GM12878 (cell line): ENCODE data around the gene NR3C1. TPM values are rescaled to one million over a fixed set of nuclear protein-coding genes. Genes with fewer than 3 reads are reported as not detected.

Experiments
- ATAC-seq: fragments of 200-7000 bp; cut with Tn5 transposase; 3 replicates; pipeline ENCODE4 v1.9.1; 2020; ENCODE audit warnings: mild to moderate bottlenecking, moderate library complexity
- BruUV-seq: library from RNA; stranded (reverse); fragments of 400-500 nt; replicated peaks from 2 replicates; lab custom pipeline; 2021; lab: Mats Ljungman, UMichigan
- CTCF ChIA-PET: fragments of 300-600 bp; sonication (Branson Sonifier 250); formaldehyde crosslinking; extraction: SDS; loops from one replicate; lab custom pipeline; 2021; ENCODE audit warnings: inconsistent platforms; lab: Yijun Ruan, JAX
- POLR2A ChIA-PET: fragments of 350-600 bp; formaldehyde crosslinking; extraction: SDS; loops from one replicate; lab custom pipeline; 2021; ENCODE audit warnings: inconsistent platforms; lab: Charles Lee
- RAD21 ChIA-PET: fragments of 300-600 bp; sonication (Branson Sonifier 250); formaldehyde crosslinking; loops from one replicate; lab custom pipeline; 2023; ENCODE audit warnings: antibody characterized with exemption; ENCODE audit not compliant: unreplicated experiment; lab: Charles Lee
- SMC1A ChIA-PET: fragments of 300-600 bp; sonication (Branson Sonifier 250); formaldehyde crosslinking; loops from one replicate; lab custom pipeline; 2023; ENCODE audit not compliant: unreplicated experiment, uncharacterized antibody; lab: Charles Lee
- DNase-seq: peaks from one replicate; pipeline ENCODE4 v3.0.0-alpha.2; 2011; ENCODE audit warnings: low read depth, low spot score
- FAIRE-seq: peaks from 3 replicates; lab custom pipeline; 2011; peaks lifted over from hg19 to GRCh38; lab: Jason Lieb, UNC
- H2AFZ ChIP-seq: 2 replicates; pipeline ENCODE4 v1.6.0; 2011; ENCODE audit warnings: low read depth, low read length, control low read depth; ENCODE audit not compliant: control insufficient read depth
- H3K27ac ChIP-seq: 2 replicates; pipeline ENCODE4 v1.5.1; 2011; ENCODE audit warnings: control low read depth; ENCODE audit not compliant: control insufficient read depth, insufficient read depth
- H3K27me3 ChIP-seq, 2 experiments: replicated peaks in 1 of 2; 2 replicates each; pipeline versions ENCODE4 v1.6.0 to v1.6.1; 2011; ENCODE audit warnings: low read length in 1 of 2; ENCODE audit not compliant: control insufficient read depth in 2 of 2, insufficient read depth in 2 of 2
- H3K36me3 ChIP-seq, 2 experiments: 2 replicates each; pipeline ENCODE4 v1.5.1; 2011; ENCODE audit warnings: low read length in 1 of 2; ENCODE audit not compliant: control insufficient read depth in 2 of 2, insufficient read depth in 2 of 2
- H3K4me1 ChIP-seq: 2 replicates; pipeline ENCODE4 v1.6.1; 2011; ENCODE audit warnings: mild to moderate bottlenecking, low read length, moderate library complexity, mixed read lengths; ENCODE audit not compliant: control insufficient read depth, insufficient read depth
- H3K4me2 ChIP-seq: 2 replicates; pipeline ENCODE4 v1.6.0; 2011; ENCODE audit warnings: control low read depth; ENCODE audit not compliant: control insufficient read depth, insufficient read depth
- H3K4me3 ChIP-seq: fragments of 200-600 bp; sonication (generic); 2 replicates; pipeline ENCODE4 v1.5.1; 2016
- H3K79me2 ChIP-seq: 2 replicates; pipeline ENCODE4 v1.6.0; 2011; ENCODE audit warnings: low read length; ENCODE audit not compliant: control insufficient read depth, insufficient read depth
- H3K9ac ChIP-seq: 2 replicates; pipeline ENCODE4 v1.8.0; 2011; ENCODE audit warnings: low read length, control low read depth, mixed read lengths; ENCODE audit not compliant: control insufficient read depth, insufficient read depth
- H3K9me3 ChIP-seq: replicated peaks from 3 replicates; pipeline ENCODE4 v1.5.1; 2011; ENCODE audit warnings: mild to moderate bottlenecking, low read length; ENCODE audit not compliant: control insufficient read depth, insufficient read depth
- H4K20me1 ChIP-seq: 2 replicates; pipeline ENCODE4 v1.6.0; 2011; ENCODE audit not compliant: control insufficient read depth, insufficient read depth
- CUX1 ChIP-seq: IDR thresholded peaks from 2 replicates; pipeline ENCODE4 v1.6.1; 2012; ENCODE audit warnings: improper control_type of control experiment, low read depth, low read length; ENCODE audit not compliant: insufficient replicate concordance
- E2F4 ChIP-seq: IDR thresholded peaks from 2 replicates; pipeline ENCODE4 v1.6.1; 2012; ENCODE audit warnings: low read depth, low read length, improper control_type of control experiment
- E2F8 ChIP-seq: fragments of 450-650 bp; IDR thresholded peaks from 2 replicates; pipeline ENCODE4 v1.6.1; 2018; ENCODE audit warnings: mild to moderate bottlenecking, low read depth, moderate library complexity; ENCODE audit not compliant: partially characterized antibody
- FOXK2 ChIP-seq: fragments of 450-650 bp; IDR thresholded peaks from 2 replicates; pipeline ENCODE4 v1.6.1; 2017; ENCODE audit warnings: mild to moderate bottlenecking, moderate library complexity
- GATAD2B ChIP-seq: fragments of 450-650 bp; conservative IDR thresholded peaks from 2 replicates; pipeline ENCODE4 v1.6.1; 2017; ENCODE audit warnings: low read depth, mild to moderate bottlenecking, moderate library complexity
- HCFC1 ChIP-seq: fragments of 150-350 bp; IDR thresholded peaks from 2 replicates; pipeline ENCODE4 v1.6.1; 2014; ENCODE audit warnings: low read length
- IRF3 ChIP-seq: fragments of 450-650 bp; IDR thresholded peaks from 2 replicates; pipeline ENCODE4 v1.6.1; 2014; ENCODE audit warnings: mild to moderate bottlenecking
- KLF5 ChIP-seq: fragments of 450-650 bp; IDR thresholded peaks from 2 replicates; pipeline ENCODE4 v1.6.1; 2014; ENCODE audit warnings: mild to moderate bottlenecking; ENCODE audit not compliant: partially characterized antibody
- NR2C1 ChIP-seq: fragments of 450-650 bp; IDR thresholded peaks from 2 replicates; pipeline ENCODE4 v1.6.1; 2017; ENCODE audit warnings: antibody characterized with exemption, mild to moderate bottlenecking, moderate library complexity
- SMAD1 ChIP-seq: fragments of 450-650 bp; IDR thresholded peaks from 2 replicates; pipeline ENCODE4 v1.6.1; 2018; ENCODE audit warnings: mild to moderate bottlenecking, low read depth; ENCODE audit not compliant: partially characterized antibody
- TCF3 ChIP-seq: IDR thresholded peaks from 2 replicates; pipeline ENCODE4 v1.6.1; 2012; ENCODE audit warnings: low read depth, mild to moderate bottlenecking, low read length, borderline replicate concordance; ENCODE audit not compliant: insufficient read depth
- ZSCAN29 ChIP-seq: fragments of 450-650 bp; IDR thresholded peaks from 2 replicates; pipeline ENCODE4 v1.6.1; 2017; ENCODE audit warnings: mild to moderate bottlenecking, moderate library complexity
- WGBS: methylation state at CpG from one replicate; pipeline ENCODE4 v1.1.6; 2016; ENCODE audit warnings: low lambda C conversion rate; ENCODE audit not compliant: insufficient replicate concordance, insufficient coverage; ENCODE audit errors: missing lambda C conversion rate; 5-methylcytosine and 5-hydroxymethylcytosine counted together
- in situ Hi-C: fragments of 300-500 bp; cut with MboI; formaldehyde crosslinking; loops from 9 replicates; pipeline ENCODE4 v1.14.3; 2018; ENCODE audit warnings: mixed read lengths
- intact Hi-C: fragments of 100-400 bp; cut with micrococcal nuclease; formaldehyde crosslinking; loops from one replicate; pipeline ENCODE4 v1.14.2; 2022; ENCODE audit not compliant: unreplicated experiment
- polyA plus RNA-seq, 11 experiments: library from polyadenylated mRNA; depleted of rRNA in 4 of 11; unstranded in 6 of 11; stranded (reverse) in 5 of 11; fragments of >200 nt; fragmentation: Nextera tagmentation in 4 of 11; fragmentation: Illumina TruSeq in 1 of 11; extraction: Ambion mirVana in 4 of 11; extraction: Trizol in 1 of 11; gene quantifications; 1 replicate in 1 of 11; 2 replicates in 10 of 11; pipeline versions ENCODE4 v1.2.1 to v1.2.3, GENCODE V29; 2011 to 2016; ENCODE audit warnings: inconsistent platforms in 2 of 11, missing spikeins in 2 of 11, low read depth in 1 of 11
- total RNA-seq, 4 experiments: library from RNA; depleted of rRNA in 3 of 4; stranded (reverse); fragments of >200 nt in 3 of 4; fragmentation: Illumina TruSeq in 1 of 4; extraction: Trizol in 1 of 4; gene quantifications; 2 replicates each; pipeline versions ENCODE4 v1.2.1 to v1.2.3, GENCODE V29; 2013 to 2021

The NR3C1 gene
- total and polyA plus RNA-seq, 10 of the 15 experiments (the other 5 are each of a cell fraction or from before 2014, with no cell fraction given): 49.7 to 141 (median 109) TPM

- H3K27ac ChIP-seq: no peak overlapping the region
- DNase-seq (no peak), FAIRE-seq (no peak), ATAC-seq (no peak)
- TF ChIP-seq IRF3: no peak
- no peak for TF ChIP-seq E2F4
- no peak for TF ChIP-seq ZSCAN29
- TF ChIP-seq TCF3: no peak
- no peak for TF ChIP-seq FOXK2
- TF ChIP-seq CUX1: no peak
- TF ChIP-seq HCFC1: no peak
- TF ChIP-seq SMAD1: no peak
- TF ChIP-seq KLF5: no peak
- TF ChIP-seq E2F8: no peak
- no peak for TF ChIP-seq GATAD2B
- no peak for TF ChIP-seq NR2C1
- no peaks in the 10 kb centered on the region for H4K20me1 ChIP-seq
- peaks cover 22% of the 10 kb centered on the region for H3K4me1 ChIP-seq
- 97% methylated on average over 3 of the region's 3 CpGs for WGBS
- H3K36me3 ChIP-seq: no peaks in the 10 kb centered on the region
- H3K9me3 ChIP-seq: peaks cover 1% of the 10 kb centered on the region; the same call in 2 of the 3 replicates
- ChIA-PET CTCF (interaction anchor here (2.1 kb wide), 1 partner anchor 9 kb away, joined by 14 read pairs; no protein-coding TSS in a partner anchor), POLR2A (interaction anchor here (1.3 to 2.3 kb wide), 4 partner anchors 9 to 18 kb away, joined by 4 to 10 read pairs (median 6); no protein-coding TSS in a partner anchor), SMC1A (interaction anchor here (0.7 to 6.2 kb wide), 12 partner anchors 9 to 87 kb away, joined by 3 to 60 read pairs (median 4); no protein-coding TSS in a partner anchor), RAD21 (interaction anchor here (1.1 to 1.3 kb wide), 3 partner anchors 18 to 65 kb away, joined by 3 to 4 read pairs (median 4); no protein-coding TSS in a partner anchor)
- H3K79me2 ChIP-seq: no peaks in the 10 kb centered on the region
- no TSS peak for BruUV-seq
- intact Hi-C loops: no loop called here
- no peak overlapping the region for H3K4me3 ChIP-seq
- H3K27me3 ChIP-seq: no peaks in the 10 kb centered on the region
- no peak overlapping the region for H3K9ac ChIP-seq
- no peak overlapping the region for H2AFZ ChIP-seq
- H3K4me2 ChIP-seq: no peak overlapping the region
- in situ Hi-C loops: no loop called here
These were observed 154.5 kb downstream of the NR3C1 start for GRCh38 chr5:143248822-143249579.
